OCI-LY7 (cell line): ENCODE results near the gene PTX4.

Experiments
- CTCF ChIP-seq: fragments of 200-600 bp; sonication (generic); conservative IDR thresholded peaks from 2 replicates; pipeline ENCODE4 v1.5.1; 2014; ENCODE audit warnings: mild to moderate bottlenecking, antibody characterized with exemption, low read length, moderate library complexity, mixed read lengths
- EZH2phosphoT487 ChIP-seq: fragments of 200-600 bp; sonication (generic); IDR thresholded peaks from 2 replicates; pipeline ENCODE4 v1.6.1; 2018; ENCODE audit warnings: low read depth, borderline replicate concordance, mild to moderate bottlenecking, mixed run types, antibody characterized with exemption, low read length, moderate library complexity, mixed read lengths

GRCh38 chr16:1488619-1489018 lies at the start of gene PTX4:
- no peak for TF ChIP-seq CTCF
- TF ChIP-seq EZH2phosphoT487, result no peak
